ENCODE measurements around the gene CLCF1.
A peak's percentile ranks its signal among the peaks of the same experiment; 100 is the strongest.

The CLCF1 gene

DNA sequence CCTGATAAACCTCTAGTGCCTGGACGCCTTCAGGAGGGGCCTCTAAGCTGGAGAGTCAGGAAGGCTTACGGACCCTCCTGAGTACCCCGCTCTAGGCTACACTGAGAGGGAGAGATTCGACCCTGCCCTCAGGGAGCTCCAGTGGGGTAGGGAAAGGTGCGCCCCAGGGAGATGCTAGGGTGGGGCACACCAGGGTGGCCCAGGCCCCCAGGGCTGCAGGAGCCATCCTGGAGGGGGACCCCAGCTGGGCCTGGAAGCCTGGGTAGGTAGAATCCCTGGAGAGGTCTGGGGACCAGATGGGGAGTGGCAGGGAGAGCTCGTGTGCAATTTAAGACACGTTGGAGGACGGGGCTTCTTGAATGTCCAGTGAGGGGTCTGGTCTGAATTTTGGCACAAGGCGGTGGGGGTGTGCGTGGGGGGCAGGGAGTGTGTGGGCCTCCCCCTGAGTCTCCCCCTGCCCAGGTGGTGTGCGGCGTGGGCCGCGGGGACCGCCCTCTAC, 46.8 kb upstream of the CLCF1 start:
- Histone ChIP-seq H3K36me3 (ENCODE audit: insufficient read depth) (no peaks in the 10 kb centered on the region), H3K27ac (peak overlapping the region; percentile 69), H2AFZ (ENCODE audit: low read depth) (peak overlapping the region; percentile 73), H4K20me1 (ENCODE audit: insufficient read depth) (no peaks in the 10 kb centered on the region), H3K9ac (peak overlapping the region; percentile 85), H3K79me2 (ENCODE audit: insufficient read depth, low read depth) (no peaks in the 10 kb centered on the region), H3K4me2 (peak overlapping the region; percentile 71), H3K4me3 (IDR thresholded peaks at IDR 0.05; ENCODE audit: insufficient read depth, low read depth, low read length) (no peak overlapping the region), H3K27me3 (ENCODE audit: insufficient read depth, low read depth) (no peaks in the 10 kb centered on the region; the same call in 1 of the 2 replicates), H3K4me1 (ENCODE audit: low read depth, poor library complexity, severe bottlenecking) (peaks cover 12% of the 10 kb centered on the region)
- TF ChIP-seq, protein P1, sequence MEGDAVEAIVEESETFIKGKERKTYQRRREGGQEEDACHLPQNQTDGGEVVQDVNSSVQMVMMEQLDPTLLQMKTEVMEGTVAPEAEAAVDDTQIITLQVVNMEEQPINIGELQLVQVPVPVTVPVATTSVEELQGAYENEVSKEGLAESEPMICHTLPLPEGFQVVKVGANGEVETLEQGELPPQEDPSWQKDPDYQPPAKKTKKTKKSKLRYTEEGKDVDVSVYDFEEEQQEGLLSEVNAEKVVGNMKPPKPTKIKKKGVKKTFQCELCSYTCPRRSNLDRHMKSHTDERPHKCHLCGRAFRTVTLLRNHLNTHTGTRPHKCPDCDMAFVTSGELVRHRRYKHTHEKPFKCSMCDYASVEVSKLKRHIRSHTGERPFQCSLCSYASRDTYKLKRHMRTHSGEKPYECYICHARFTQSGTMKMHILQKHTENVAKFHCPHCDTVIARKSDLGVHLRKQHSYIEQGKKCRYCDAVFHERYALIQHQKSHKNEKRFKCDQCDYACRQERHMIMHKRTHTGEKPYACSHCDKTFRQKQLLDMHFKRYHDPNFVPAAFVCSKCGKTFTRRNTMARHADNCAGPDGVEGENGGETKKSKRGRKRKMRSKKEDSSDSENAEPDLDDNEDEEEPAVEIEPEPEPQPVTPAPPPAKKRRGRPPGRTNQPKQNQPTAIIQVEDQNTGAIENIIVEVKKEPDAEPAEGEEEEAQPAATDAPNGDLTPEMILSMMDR (conservative IDR thresholded peaks at IDR 0.05; ENCODE audit: low read depth, low read length) = no peak

DNA sequence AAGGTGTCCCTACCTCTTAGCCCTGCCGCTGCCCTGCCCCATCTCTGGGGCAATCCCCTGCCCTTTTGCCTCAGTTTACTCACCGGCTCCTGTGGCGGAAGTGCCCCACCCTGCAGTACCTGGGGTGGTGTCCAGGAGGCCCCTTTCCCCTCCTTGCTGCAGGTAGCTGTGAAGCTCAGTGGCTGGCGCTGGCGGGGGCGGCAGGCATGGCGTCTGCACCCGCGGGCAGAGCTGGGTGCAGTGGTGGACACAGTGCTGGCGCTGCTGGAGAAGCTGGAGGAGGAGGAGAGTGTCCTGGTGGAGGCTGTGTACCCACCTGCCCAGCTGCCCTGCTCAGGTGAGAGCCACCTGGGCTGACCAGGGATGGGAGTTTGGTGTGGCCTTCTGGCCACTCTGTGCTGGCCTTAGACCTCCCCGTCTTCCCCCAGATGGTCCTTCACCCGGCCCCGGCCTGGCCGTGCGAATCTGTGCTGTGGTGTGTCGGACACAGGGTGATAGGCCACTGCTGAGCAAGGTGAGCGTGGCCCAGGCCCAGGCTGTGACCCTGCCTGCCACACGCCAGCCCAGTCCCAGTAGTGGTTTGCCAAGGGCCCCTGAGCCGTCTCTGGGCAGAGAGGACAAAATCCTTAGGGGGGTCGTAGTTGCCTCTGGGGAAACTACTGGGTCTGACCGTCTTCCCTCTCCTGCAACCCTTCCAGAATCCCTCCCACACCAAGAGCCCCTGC, 46.1 kb upstream of the CLCF1 start:
- Histone ChIP-seq H3K4me2 (peak overlapping the region; percentile 71; the same call in 1 of the 2 replicates), H3K4me1 (ENCODE audit: low read depth, poor library complexity, severe bottlenecking) (peaks cover 12% of the 10 kb centered on the region), H3K27ac (no peak overlapping the region), H3K36me3 (ENCODE audit: insufficient read depth) (no peaks in the 10 kb centered on the region), H2AFZ (ENCODE audit: low read depth) (no peak overlapping the region), H3K9ac (no peak overlapping the region), H3K79me2 (ENCODE audit: insufficient read depth, low read depth) (no peaks in the 10 kb centered on the region), H4K20me1 (ENCODE audit: insufficient read depth) (no peaks in the 10 kb centered on the region), H3K4me3 (IDR thresholded peaks at IDR 0.05; ENCODE audit: insufficient read depth, low read depth, low read length) (no peak overlapping the region), H3K27me3 (ENCODE audit: insufficient read depth, low read depth) (peaks cover 4% of the 10 kb centered on the region; the same call in 1 of the 2 replicates)
- TF ChIP-seq, protein P1 (conservative IDR thresholded peaks at IDR 0.05; ENCODE audit: low read depth, low read length) = no peak

DNA sequence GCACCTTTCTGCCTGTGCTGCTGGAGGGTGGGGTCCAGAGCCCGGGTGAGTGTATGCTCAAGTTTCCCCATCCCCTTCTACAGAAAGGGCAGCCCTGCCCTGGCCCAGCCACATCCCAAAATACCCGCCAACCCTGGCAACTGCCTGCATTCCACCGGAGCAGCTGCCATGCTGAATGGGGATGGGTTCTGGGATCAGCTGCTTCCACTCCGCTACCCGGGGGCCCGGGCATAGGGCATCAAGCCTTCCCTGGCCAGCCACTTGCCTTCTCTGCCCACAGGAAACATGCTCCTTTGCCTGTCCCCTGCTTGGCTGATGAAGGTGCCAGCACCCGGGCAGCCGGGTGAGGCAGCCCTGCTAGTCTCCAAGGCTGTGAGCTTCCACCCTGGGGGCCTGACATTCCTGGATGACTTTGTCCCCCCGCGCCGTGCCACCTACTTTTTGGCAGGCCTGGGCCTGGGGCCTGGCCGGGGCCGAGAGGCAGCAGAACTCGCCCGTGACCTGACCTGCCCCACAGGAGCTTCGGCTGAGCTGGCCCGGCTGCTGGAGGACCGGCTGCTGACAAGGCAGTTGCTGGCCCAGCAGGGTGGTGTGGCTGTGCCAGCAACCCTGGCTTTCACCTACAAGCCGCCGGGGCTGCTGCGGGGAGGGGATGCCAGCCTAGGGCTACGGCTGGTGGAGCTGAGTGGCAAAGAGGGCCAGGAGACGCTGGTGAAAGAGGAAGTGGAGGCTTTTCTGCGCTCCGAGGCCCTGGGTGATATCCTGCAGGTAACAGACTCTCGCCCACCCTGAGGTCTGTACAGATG, 45.3 kb upstream of the CLCF1 start:
- Histone ChIP-seq H4K20me1 (ENCODE audit: insufficient read depth) (no peaks in the 10 kb centered on the region), H2AFZ (ENCODE audit: low read depth) (no peak overlapping the region), H3K79me2 (ENCODE audit: insufficient read depth, low read depth) (no peaks in the 10 kb centered on the region), H3K4me2 (no peak overlapping the region), H3K36me3 (ENCODE audit: insufficient read depth) (no peaks in the 10 kb centered on the region), H3K4me1 (ENCODE audit: low read depth, poor library complexity, severe bottlenecking) (peaks cover 12% of the 10 kb centered on the region), H3K4me3 (IDR thresholded peaks at IDR 0.05; ENCODE audit: insufficient read depth, low read depth, low read length) (no peak overlapping the region), H3K27ac (no peak overlapping the region), H3K27me3 (ENCODE audit: insufficient read depth, low read depth) (peaks cover 5% of the 10 kb centered on the region; the same call in 1 of the 2 replicates), H3K9ac (no peak overlapping the region)
- TF ChIP-seq, protein P1 (conservative IDR thresholded peaks at IDR 0.05; ENCODE audit: low read depth, low read length) = no peak

DNA sequence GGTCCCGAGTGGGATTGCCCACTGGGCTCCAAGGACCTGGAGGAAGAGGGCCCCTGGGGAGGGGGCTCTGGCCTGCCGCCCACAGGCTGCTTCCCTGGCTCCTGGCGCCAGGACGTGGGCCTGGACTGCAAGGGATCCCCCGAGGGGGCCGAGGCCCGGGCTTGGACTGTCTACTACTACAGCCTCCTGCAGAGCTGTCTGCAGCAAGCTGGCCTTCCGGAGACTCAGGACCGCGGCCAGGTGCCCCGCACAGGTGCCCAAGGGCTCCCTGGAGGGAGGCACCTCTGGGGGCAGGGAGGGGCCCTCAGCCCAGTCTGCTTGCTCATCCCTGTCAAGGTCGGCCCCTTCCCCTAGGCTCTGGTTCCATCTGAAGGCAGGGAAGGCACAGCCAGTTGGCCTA, 44.0 kb upstream of the CLCF1 start:
- no peak overlapping the region for H3K4me3 ChIP-seq (IDR thresholded peaks at IDR 0.05; ENCODE audit: insufficient read depth, low read depth, low read length)
- no peak overlapping the region for H3K4me2 ChIP-seq
- no peak overlapping the region for H3K9ac ChIP-seq
- no peaks in the 10 kb centered on the region for H3K36me3 ChIP-seq (ENCODE audit: insufficient read depth)
- no peaks in the 10 kb centered on the region for H3K79me2 ChIP-seq (ENCODE audit: insufficient read depth, low read depth)
- H2AFZ ChIP-seq (ENCODE audit: low read depth) = no peak overlapping the region
- no peaks in the 10 kb centered on the region for H4K20me1 ChIP-seq (ENCODE audit: insufficient read depth)
- peaks cover 10% of the 10 kb centered on the region; the same call in 1 of the 2 replicates for H3K27me3 ChIP-seq (ENCODE audit: insufficient read depth, low read depth)
- H3K27ac ChIP-seq = no peak overlapping the region
- TF ChIP-seq, protein P1 (conservative IDR thresholded peaks at IDR 0.05; ENCODE audit: low read depth, low read length) = no peak
- H3K4me1 ChIP-seq (ENCODE audit: low read depth, poor library complexity, severe bottlenecking) = peaks cover 12% of the 10 kb centered on the region
